Neural progenitor cell (in vitro differentiated cells): ENCODE data around the gene MACROD2. TPM values are rescaled to one million over a fixed set of nuclear protein-coding genes. Genes with fewer than 3 reads are reported as not detected.

Source experiments
- DNase-seq: peaks from one replicate; pipeline ENCODE4 v3.0.0-alpha.2; 2016; ENCODE audit warnings: low spot score
- H2AFZ ChIP-seq: fragments of 200-600 bp; sonication (generic); replicated peaks from 2 replicates; pipeline ENCODE4 v1.6.1; 2016; ENCODE audit warnings: antibody characterized with exemption
- H3F3A ChIP-seq: fragments of 200-600 bp; sonication (generic); 2 replicates; pipeline ENCODE4 v1.6.1; 2016; ENCODE audit warnings: antibody characterized with exemption, low read depth
- H3K27ac ChIP-seq: fragments of 200-600 bp; sonication (generic); 2 replicates; pipeline ENCODE4 v1.5.1; 2016; ENCODE audit warnings: mild to moderate bottlenecking
- H3K27me3 ChIP-seq: fragments of 200-600 bp; sonication (generic); 2 replicates; pipeline ENCODE4 v1.6.1; 2016; ENCODE audit warnings: mild to moderate bottlenecking, moderate library complexity
- H3K36me3 ChIP-seq: fragments of 200-600 bp; sonication (generic); 2 replicates; pipeline ENCODE4 v1.5.1; 2016
- H3K4me1 ChIP-seq: fragments of 200-600 bp; sonication (generic); 2 replicates; pipeline ENCODE4 v1.6.1; 2016; ENCODE audit warnings: mixed run types
- H3K4me2 ChIP-seq: fragments of 200-600 bp; sonication (generic); 2 replicates; pipeline ENCODE4 v1.6.1; 2016
- H3K4me3 ChIP-seq: fragments of 200-600 bp; sonication (generic); 2 replicates; pipeline ENCODE4 v1.5.1; 2016
- H3K79me2 ChIP-seq: fragments of 200-600 bp; sonication (generic); 2 replicates; pipeline ENCODE4 v1.6.1; 2016; ENCODE audit warnings: low read depth
- H3K9ac ChIP-seq: fragments of 200-600 bp; sonication (generic); 2 replicates; pipeline ENCODE4 v1.6.1; 2016
- H3K9me3 ChIP-seq: fragments of 200-600 bp; sonication (generic); 2 replicates; pipeline ENCODE4 v1.5.1; 2016; ENCODE audit warnings: low read depth
- H4K20me1 ChIP-seq: fragments of 200-600 bp; sonication (generic); 2 replicates; pipeline ENCODE4 v1.6.1; 2016; ENCODE audit warnings: low read depth
- H3K27ac Mint-ChIP-seq: 3 replicates; pipeline ENCODE4 v1.8.0; 2021; ENCODE audit warnings: mixed read lengths
- H3K27me3 Mint-ChIP-seq: 2 replicates; pipeline ENCODE4 v1.8.0; 2022; ENCODE audit warnings: low read depth, mild to moderate bottlenecking, inconsistent platforms, moderate library complexity, mixed read lengths; ENCODE audit not compliant: insufficient read depth
- H3K36me3 Mint-ChIP-seq: 3 replicates; pipeline ENCODE4 v1.8.0; 2021; ENCODE audit warnings: mixed read lengths
- H3K4me1 Mint-ChIP-seq: 3 replicates; pipeline ENCODE4 v1.8.0; 2021; ENCODE audit warnings: mixed read lengths
- H3K4me3 Mint-ChIP-seq: 3 replicates; pipeline ENCODE4 v1.8.0; 2021; ENCODE audit warnings: mild to moderate bottlenecking, moderate library complexity, mixed read lengths
- H3K9me3 Mint-ChIP-seq: 3 replicates; pipeline ENCODE4 v1.8.0; 2020; ENCODE audit warnings: mixed read lengths
- CTCF ChIP-seq: fragments of 200-600 bp; sonication (generic); IDR thresholded peaks from 2 replicates; pipeline ENCODE4 v1.5.1; 2017; ENCODE audit warnings: antibody characterized with exemption, mild to moderate bottlenecking
- EZH2 ChIP-seq: fragments of 200-600 bp; sonication (generic); IDR thresholded peaks from 2 replicates; pipeline ENCODE4 v1.6.1; 2017; ENCODE audit warnings: antibody characterized with exemption, mild to moderate bottlenecking, moderate library complexity
- EZH2phosphoT487 ChIP-seq: fragments of 200-600 bp; sonication (generic); IDR thresholded peaks from 2 replicates; pipeline ENCODE4 v1.6.1; 2017; ENCODE audit warnings: antibody characterized with exemption
- total RNA-seq: library from RNA; depleted of rRNA; stranded (reverse); fragments of >200 nt; gene quantifications from 2 replicates; pipeline ENCODE4 v1.2.3, GENCODE V29; 2015; ENCODE audit warnings: low replicate concordance

The MACROD2 gene
- total RNA-seq, 1 donor from 2014 or later, result 11.9 TPM

GRCh38 chr20:14568225-14568624, 572.9 kb downstream of the MACROD2 start:
- H3K79me2 ChIP-seq, result no peaks in the 10 kb centered on the region
- H3K9me3 ChIP-seq, result no peaks in the 10 kb centered on the region
- H3K27me3 ChIP-seq, result no peaks in the 10 kb centered on the region
- no peak for TF ChIP-seq EZH2
- peak; percentile 64 for TF ChIP-seq EZH2phosphoT487
- H3K4me3 ChIP-seq, result peak overlapping the region; percentile 22
- H3K4me1 ChIP-seq, result peaks cover 35% of the 10 kb centered on the region
- H4K20me1 ChIP-seq, result no peaks in the 10 kb centered on the region
- H3K4me3 Mint-ChIP-seq, result peak overlapping the region; percentile 21
- no peaks in the 10 kb centered on the region for H3K27me3 Mint-ChIP-seq
- H3K9ac ChIP-seq, result no peak overlapping the region
- H3K4me2 ChIP-seq, result peak overlapping the region; percentile 72
- H3F3A ChIP-seq, result peaks cover 21% of the 10 kb centered on the region
- H3K4me1 Mint-ChIP-seq, result peaks cover 18% of the 10 kb centered on the region
- H3K27ac ChIP-seq, result peak overlapping the region; percentile 95
- H3K36me3 Mint-ChIP-seq, result peaks cover 5% of the 10 kb centered on the region
- DNase-seq, result peak; percentile 85
- peaks cover 14% of the 10 kb centered on the region for H3K9me3 Mint-ChIP-seq
- H3K27ac Mint-ChIP-seq, result peak overlapping the region; percentile 30
- H2AFZ ChIP-seq, result no peak overlapping the region
- H3K36me3 ChIP-seq, result no peaks in the 10 kb centered on the region

GRCh38 chr20:14568701-14569100, 573.4 kb downstream of the MACROD2 start:
- H3K4me1 Mint-ChIP-seq, result peaks cover 18% of the 10 kb centered on the region
- H3K4me3 Mint-ChIP-seq, result no peak overlapping the region
- H3K9me3 ChIP-seq, result no peaks in the 10 kb centered on the region
- H3K36me3 Mint-ChIP-seq, result peaks cover 5% of the 10 kb centered on the region
- no peaks in the 10 kb centered on the region for H3K27me3 Mint-ChIP-seq
- peak overlapping the region; percentile 30 for H2AFZ ChIP-seq
- peak overlapping the region; percentile 72 for H3K4me2 ChIP-seq
- DNase-seq, result peak; percentile 59
- H3K27me3 ChIP-seq, result no peaks in the 10 kb centered on the region
- H4K20me1 ChIP-seq, result no peaks in the 10 kb centered on the region
- H3K36me3 ChIP-seq, result no peaks in the 10 kb centered on the region
- H3K79me2 ChIP-seq, result no peaks in the 10 kb centered on the region
- H3K9ac ChIP-seq, result no peak overlapping the region
- H3K27ac ChIP-seq, result peak overlapping the region; percentile 95
- H3F3A ChIP-seq, result peaks cover 21% of the 10 kb centered on the region
- peaks cover 14% of the 10 kb centered on the region for H3K9me3 Mint-ChIP-seq
- TF ChIP-seq CTCF, result no peak
- H3K4me3 ChIP-seq, result peak overlapping the region; percentile 22
- H3K4me1 ChIP-seq, result peaks cover 35% of the 10 kb centered on the region
- no peak overlapping the region for H3K27ac Mint-ChIP-seq

GRCh38 chr20:14569641-14570040, 574.3 kb downstream of the MACROD2 start:
- Mint-ChIP-seq H3K27me3 (no peaks in the 10 kb centered on the region), H3K4me3 (no peak overlapping the region), H3K4me1 (peaks cover 18% of the 10 kb centered on the region), H3K9me3 (peaks cover 9% of the 10 kb centered on the region), H3K36me3 (peaks cover 5% of the 10 kb centered on the region), H3K27ac (no peak overlapping the region)
- DNase-seq, result no peak
- Histone ChIP-seq H4K20me1 (no peaks in the 10 kb centered on the region), H3K79me2 (no peaks in the 10 kb centered on the region), H3K27me3 (no peaks in the 10 kb centered on the region), H2AFZ (no peak overlapping the region), H3K36me3 (no peaks in the 10 kb centered on the region), H3F3A (peaks cover 21% of the 10 kb centered on the region), H3K4me1 (peaks cover 35% of the 10 kb centered on the region), H3K9me3 (no peaks in the 10 kb centered on the region), H3K9ac (no peak overlapping the region), H3K4me2 (peak overlapping the region; percentile 72), H3K27ac (peak overlapping the region; percentile 95), H3K4me3 (no peak overlapping the region)
- TF ChIP-seq CTCF (no peak), EZH2phosphoT487 (no peak), EZH2 (no peak)

- Histone ChIP-seq H2AFZ (no peak overlapping the region), H3K9ac (no peak overlapping the region), H4K20me1 (no peaks in the 10 kb centered on the region), H3K4me3 (no peak overlapping the region), H3K36me3 (no peaks in the 10 kb centered on the region), H3K27ac (no peak overlapping the region), H3K4me2 (no peak overlapping the region), H3K27me3 (no peaks in the 10 kb centered on the region), H3K79me2 (no peaks in the 10 kb centered on the region), H3K4me1 (peaks cover 36% of the 10 kb centered on the region), H3K9me3 (no peaks in the 10 kb centered on the region), H3F3A (peaks cover 21% of the 10 kb centered on the region)
- TF ChIP-seq EZH2phosphoT487, result no peak
- no peak for TF ChIP-seq CTCF
- TF ChIP-seq EZH2, result no peak
- no peak overlapping the region for H3K27ac Mint-ChIP-seq
- H3K36me3 Mint-ChIP-seq, result peaks cover 3% of the 10 kb centered on the region
- no peaks in the 10 kb centered on the region for H3K27me3 Mint-ChIP-seq
- DNase-seq, result no peak
- H3K9me3 Mint-ChIP-seq, result peaks cover 3% of the 10 kb centered on the region
- H3K4me1 Mint-ChIP-seq, result peaks cover 19% of the 10 kb centered on the region
- H3K4me3 Mint-ChIP-seq, result no peak overlapping the region
Measured at GRCh38 chr20:14570811-14571210, 575.5 kb downstream of the MACROD2 start.
